ENCODE results near the gene TSPAN18. TPM values are rescaled to one million over a fixed set of nuclear protein-coding genes. Genes with fewer than 3 reads are reported as not detected.

The TSPAN18 gene
- total RNA-seq, 1 experiment from 2014 or later = not detected

- no peak overlapping the region for H3K4me2 ChIP-seq (ENCODE audit: low read length)
- TF ChIP-seq EZH2 (IDR thresholded peaks at IDR 0.05; ENCODE audit: low read length, unreplicated experiment) (no peak), EZH2phosphoT487 (IDR thresholded peaks at IDR 0.05; ENCODE audit: borderline replicate concordance, low read length) (no peak)
- TF ChIP-seq, protein P1, sequence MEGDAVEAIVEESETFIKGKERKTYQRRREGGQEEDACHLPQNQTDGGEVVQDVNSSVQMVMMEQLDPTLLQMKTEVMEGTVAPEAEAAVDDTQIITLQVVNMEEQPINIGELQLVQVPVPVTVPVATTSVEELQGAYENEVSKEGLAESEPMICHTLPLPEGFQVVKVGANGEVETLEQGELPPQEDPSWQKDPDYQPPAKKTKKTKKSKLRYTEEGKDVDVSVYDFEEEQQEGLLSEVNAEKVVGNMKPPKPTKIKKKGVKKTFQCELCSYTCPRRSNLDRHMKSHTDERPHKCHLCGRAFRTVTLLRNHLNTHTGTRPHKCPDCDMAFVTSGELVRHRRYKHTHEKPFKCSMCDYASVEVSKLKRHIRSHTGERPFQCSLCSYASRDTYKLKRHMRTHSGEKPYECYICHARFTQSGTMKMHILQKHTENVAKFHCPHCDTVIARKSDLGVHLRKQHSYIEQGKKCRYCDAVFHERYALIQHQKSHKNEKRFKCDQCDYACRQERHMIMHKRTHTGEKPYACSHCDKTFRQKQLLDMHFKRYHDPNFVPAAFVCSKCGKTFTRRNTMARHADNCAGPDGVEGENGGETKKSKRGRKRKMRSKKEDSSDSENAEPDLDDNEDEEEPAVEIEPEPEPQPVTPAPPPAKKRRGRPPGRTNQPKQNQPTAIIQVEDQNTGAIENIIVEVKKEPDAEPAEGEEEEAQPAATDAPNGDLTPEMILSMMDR (conservative IDR thresholded peaks at IDR 0.05; ENCODE audit: low read depth, low read length) = no peak
- no peaks in the 10 kb centered on the region for H3K79me2 ChIP-seq (ENCODE audit: low read length)
- H3K4me3 ChIP-seq (ENCODE audit: low read length) = no peak overlapping the region
- BruUV-seq (replicated peaks) = no TSS peak
- no peak overlapping the region for H3K9ac ChIP-seq (ENCODE audit: low read length)
- ChIA-PET POLR2A (ENCODE audit: unreplicated experiment) (no interaction called here), CTCF (no interaction called here)
- H2AFZ ChIP-seq (ENCODE audit: low read length) = no peak overlapping the region
- no peaks in the 10 kb centered on the region for H3F3A ChIP-seq (ENCODE audit: low read length, unreplicated experiment)
- H3K27me3 ChIP-seq (ENCODE audit: low read length) = peaks cover 46% of the 10 kb centered on the region
- no peak overlapping the region for H3K27ac ChIP-seq (ENCODE audit: low read length)
- H3K9me3 ChIP-seq (ENCODE audit: low read length) = no peaks in the 10 kb centered on the region
- no peak for DNase-seq
- no peak for ATAC-seq
- H3K9me2 ChIP-seq (replicated peaks; ENCODE audit: low read length) = no peaks in the 10 kb centered on the region
- no peaks in the 10 kb centered on the region for H3K4me1 ChIP-seq (ENCODE audit: insufficient read depth, low read length)
- no peaks in the 10 kb centered on the region for H4K20me1 ChIP-seq (ENCODE audit: low read length)
- no peaks in the 10 kb centered on the region for H3K36me3 ChIP-seq (ENCODE audit: low read depth, low read length)
- intact Hi-C loops (cut with micrococcal nuclease) = no loop called here
Measured at GRCh38 chr11:44771252-44771734, 44.5 kb downstream of the TSPAN18 start.

- no peak overlapping the region for H3K4me2 ChIP-seq (ENCODE audit: low read length)
- no peak overlapping the region for H2AFZ ChIP-seq (ENCODE audit: low read length)
- ATAC-seq = no peak
- no peak overlapping the region for H3K27ac ChIP-seq (ENCODE audit: low read length)
- H3K9me3 ChIP-seq (ENCODE audit: low read length) = no peaks in the 10 kb centered on the region
- no peaks in the 10 kb centered on the region for H3K36me3 ChIP-seq (ENCODE audit: low read depth, low read length)
- no peak for TF ChIP-seq EZH2 (IDR thresholded peaks at IDR 0.05; ENCODE audit: low read length, unreplicated experiment)
- TF ChIP-seq, protein P1 (conservative IDR thresholded peaks at IDR 0.05; ENCODE audit: low read depth, low read length) = no peak
- TF ChIP-seq EZH2phosphoT487 (IDR thresholded peaks at IDR 0.05; ENCODE audit: borderline replicate concordance, low read length) = no peak
- DNase-seq = no peak
- no peaks in the 10 kb centered on the region for H3K9me2 ChIP-seq (replicated peaks; ENCODE audit: low read length)
- no peak overlapping the region for H3K4me3 ChIP-seq (ENCODE audit: low read length)
- no peaks in the 10 kb centered on the region for H3F3A ChIP-seq (ENCODE audit: low read length, unreplicated experiment)
- H4K20me1 ChIP-seq (ENCODE audit: low read length) = no peaks in the 10 kb centered on the region
- H3K4me1 ChIP-seq (ENCODE audit: insufficient read depth, low read length) = no peaks in the 10 kb centered on the region
- H3K9ac ChIP-seq (ENCODE audit: low read length) = no peak overlapping the region
- ChIA-PET POLR2A (ENCODE audit: unreplicated experiment) (no interaction called here), CTCF (no interaction called here)
- H3K79me2 ChIP-seq (ENCODE audit: low read length) = no peaks in the 10 kb centered on the region
- intact Hi-C loops (cut with micrococcal nuclease) = no loop called here
- BruUV-seq (replicated peaks) = no TSS peak
- peaks cover 46% of the 10 kb centered on the region for H3K27me3 ChIP-seq (ENCODE audit: low read length)
Measured at GRCh38 chr11:44771841-44772240, 45.1 kb downstream of the TSPAN18 start.

- no peak overlapping the region for H2AFZ ChIP-seq (ENCODE audit: low read length)
- H3K4me3 ChIP-seq (ENCODE audit: low read length) = no peak overlapping the region
- no peaks in the 10 kb centered on the region for H3F3A ChIP-seq (ENCODE audit: low read length, unreplicated experiment)
- intact Hi-C loops (cut with micrococcal nuclease) = no loop called here
- H3K4me2 ChIP-seq (ENCODE audit: low read length) = no peak overlapping the region
- no TSS peak for BruUV-seq (replicated peaks)
- H3K36me3 ChIP-seq (ENCODE audit: low read depth, low read length) = no peaks in the 10 kb centered on the region
- no peaks in the 10 kb centered on the region for H4K20me1 ChIP-seq (ENCODE audit: low read length)
- no peaks in the 10 kb centered on the region for H3K4me1 ChIP-seq (ENCODE audit: insufficient read depth, low read length)
- no peak for DNase-seq
- no peaks in the 10 kb centered on the region for H3K9me3 ChIP-seq (ENCODE audit: low read length)
- no peak for ATAC-seq
- H3K9me2 ChIP-seq (replicated peaks; ENCODE audit: low read length) = no peaks in the 10 kb centered on the region
- peaks cover 35% of the 10 kb centered on the region for H3K27me3 ChIP-seq (ENCODE audit: low read length)
- ChIA-PET POLR2A (ENCODE audit: unreplicated experiment) (no interaction called here), CTCF (no interaction called here)
- TF ChIP-seq, protein P1 (conservative IDR thresholded peaks at IDR 0.05; ENCODE audit: low read depth, low read length) = no peak
- TF ChIP-seq EZH2 (IDR thresholded peaks at IDR 0.05; ENCODE audit: low read length, unreplicated experiment) (no peak), EZH2phosphoT487 (IDR thresholded peaks at IDR 0.05; ENCODE audit: borderline replicate concordance, low read length) (no peak)
- no peak overlapping the region for H3K27ac ChIP-seq (ENCODE audit: low read length)
- H3K79me2 ChIP-seq (ENCODE audit: low read length) = no peaks in the 10 kb centered on the region
- no peak overlapping the region for H3K9ac ChIP-seq (ENCODE audit: low read length)
Measured at GRCh38 chr11:44773351-44773965, 46.7 kb downstream of the TSPAN18 start.
